Measurements from ENCODE around the gene CBLB.

- TF ChIP-seq JUND (IDR thresholded peaks at IDR 0.05) (no peak), REST (IDR thresholded peaks at IDR 0.05) (no peak)
Measured at GRCh38 chr3:105730801-105731354, 137.9 kb downstream of the CBLB start.
